Measurements from ENCODE around the gene STX2. TPM values are rescaled to one million over a fixed set of nuclear protein-coding genes. Genes with fewer than 3 reads are reported as not detected.

Gene STX2
- total and polyA plus RNA-seq, 10 of the 15 experiments (the other 5 are each of a cell fraction or from before 2014, with no cell fraction given): 6.0 to 22.2 (median 10.0) TPM

GRCh38 chr12:130745921-130746320 lies 93.1 kb downstream of the STX2 start:
- intact Hi-C loops (cut with micrococcal nuclease; ENCODE audit: unreplicated experiment) (loop anchor here (5.0 to 10.0 kb wide), 3 partner anchors 171 to 699 kb away; no protein-coding TSS in a partner anchor), in situ Hi-C loops (cut with MboI) (no loop called here)
- RAD21 ChIA-PET (ENCODE audit: unreplicated experiment): no interaction called here
- no peaks in the 10 kb centered on the region for H3K36me3 ChIP-seq (ENCODE audit: control insufficient read depth in 2 of 2, insufficient read depth in 2 of 2, low read length in 1 of 2)
- no peak overlapping the region for H3K4me3 ChIP-seq
- H3K27ac ChIP-seq (ENCODE audit: control insufficient read depth, insufficient read depth): no peak overlapping the region
- H3K79me2 ChIP-seq (ENCODE audit: control insufficient read depth, insufficient read depth, low read length): no peaks in the 10 kb centered on the region
- FAIRE-seq: no peak
- DNase-seq (ENCODE audit: low read depth, low spot score): no peak
- H3K9me3 ChIP-seq (replicated peaks; ENCODE audit: control insufficient read depth, insufficient read depth, low read length): no peaks in the 10 kb centered on the region
- no peak for ATAC-seq
- H4K20me1 ChIP-seq (ENCODE audit: control insufficient read depth, insufficient read depth): no peaks in the 10 kb centered on the region
- H3K4me2 ChIP-seq (ENCODE audit: control insufficient read depth, insufficient read depth): no peak overlapping the region
- CTCF ChIA-PET: no interaction called here
- TF ChIP-seq KDM1A (IDR thresholded peaks at IDR 0.05; ENCODE audit: borderline replicate concordance) (no peak), NR2F1 (conservative IDR thresholded peaks at IDR 0.05) (no peak), ZNF274 (IDR thresholded peaks at IDR 0.05; ENCODE audit: insufficient read depth, insufficient read length) (no peak), ATF2 (IDR thresholded peaks at IDR 0.05; ENCODE audit: low read length) (no peak), STAT3 (IDR thresholded peaks at IDR 0.05; ENCODE audit: low read depth, low read length) (no peak), EP300 (IDR thresholded peaks at IDR 0.05; ENCODE audit: borderline replicate concordance in 1 of 2, control insufficient read depth in 1 of 2, low read depth in 2 of 2, low read length in 2 of 2) (no peak), FOXM1 (IDR thresholded peaks at IDR 0.05; ENCODE audit: low read depth, low read length) (no peak), SUPT20H (IDR thresholded peaks at IDR 0.05; ENCODE audit: borderline replicate concordance, control insufficient read depth, low read depth, low read length) (no peak)
- no peaks in the 10 kb centered on the region for H3K27me3 ChIP-seq (replicated peaks in 1 of 2; ENCODE audit: control insufficient read depth in 2 of 2, insufficient read depth in 2 of 2, low read length in 1 of 2)
- SMC1A ChIA-PET (ENCODE audit: uncharacterized antibody, unreplicated experiment): interaction anchor here (0.7 kb wide), 1 partner anchor 261 kb away, joined by 3 read pairs; no protein-coding TSS in a partner anchor
- H2AFZ ChIP-seq (ENCODE audit: control insufficient read depth, low read depth, low read length): no peak overlapping the region
- H3K9ac ChIP-seq (ENCODE audit: control insufficient read depth, insufficient read depth, low read length): no peak overlapping the region
- H3K4me1 ChIP-seq (ENCODE audit: control insufficient read depth, insufficient read depth, low read length): no peaks in the 10 kb centered on the region
- POLR2A ChIA-PET: no interaction called here
- 28% methylated on average over 4 of the region's 4 CpGs for WGBS (ENCODE audit: insufficient coverage, insufficient replicate concordance, low lambda C conversion rate, missing lambda C conversion rate)
- no TSS peak for BruUV-seq (replicated peaks)

Measured in GM12878 (cell line).